Neural cell (in vitro differentiated cells): ENCODE data around the gene SP3. TPM values are rescaled to one million over a fixed set of nuclear protein-coding genes. Genes with fewer than 3 reads are reported as not detected.

ENCODE experiments used
- H2AFZ ChIP-seq: fragments of 200-600, 300-800 bp; sonication (generic), shearing (Covaris generic); 2 replicates; pipeline ENCODE4 v1.6.0; 2014; ENCODE audit warnings: low read depth, mild to moderate bottlenecking, antibody characterized with exemption, low read length, moderate library complexity
- H3F3A ChIP-seq: fragments of 200-600 bp; shearing (Covaris generic); 2 replicates; pipeline ENCODE4 v1.6.1; 2016; ENCODE audit warnings: mild to moderate bottlenecking, moderate library complexity, mixed read lengths, antibody characterized with exemption, low read length; ENCODE audit not compliant: insufficient read depth, poor library complexity, severe bottlenecking
- H3K27ac ChIP-seq: fragments of 200-600, 300-800 bp; sonication (generic), shearing (Covaris generic); 2 replicates; pipeline ENCODE4 v1.5.1; 2014; ENCODE audit warnings: mild to moderate bottlenecking, low read length, moderate library complexity
- H3K27me3 ChIP-seq: fragments of 300-800, 200-600 bp; sonication (generic), shearing (Covaris generic); 2 replicates; pipeline ENCODE4 v1.6.0; 2014; ENCODE audit warnings: mild to moderate bottlenecking, low read depth, low read length, moderate library complexity; ENCODE audit not compliant: insufficient read depth
- H3K36me3 ChIP-seq: fragments of 300-800, 200-600 bp; sonication (generic), shearing (Covaris generic); 2 replicates; pipeline ENCODE4 v1.5.1; 2014; ENCODE audit warnings: mild to moderate bottlenecking, antibody characterized with exemption, low read length, moderate library complexity; ENCODE audit not compliant: insufficient read depth
- H3K4me2 ChIP-seq: fragments of 300-800, 200-600 bp; sonication (generic), shearing (Covaris generic); 2 replicates; pipeline ENCODE4 v1.6.0; 2014; ENCODE audit warnings: mild to moderate bottlenecking, low read length
- H3K4me3 ChIP-seq: fragments of 300-800, 200-600 bp; sonication (generic), shearing (Covaris generic); 2 replicates; pipeline ENCODE4 v1.5.1; 2014; ENCODE audit warnings: mild to moderate bottlenecking, low read length, moderate library complexity
- H3K79me2 ChIP-seq: fragments of 200-600 bp; shearing (Covaris generic); replicated peaks from 2 replicates; pipeline ENCODE4 v1.6.0; 2014; ENCODE audit warnings: mild to moderate bottlenecking, low read length, moderate library complexity; ENCODE audit not compliant: insufficient read depth
- H3K9ac ChIP-seq: fragments of 300-800, 200-600 bp; sonication (generic), shearing (Covaris generic); 2 replicates; pipeline ENCODE4 v1.6.1; 2016; ENCODE audit warnings: mild to moderate bottlenecking, low read length, mixed read lengths
- H3K9me2 ChIP-seq: fragments of 200-600 bp; shearing (Covaris generic); 2 replicates; pipeline ENCODE4 v1.6.1; 2016; ENCODE audit warnings: mild to moderate bottlenecking, low read length, mixed read lengths; ENCODE audit not compliant: insufficient read depth
- H3K9me3 ChIP-seq: fragments of 200-600, 300-800 bp; sonication (generic), shearing (Covaris generic); 2 replicates; pipeline ENCODE4 v1.6.1; 2016; ENCODE audit warnings: mild to moderate bottlenecking, mixed run types, low read length, moderate library complexity, mixed read lengths
- H4K20me1 ChIP-seq: fragments of 200-600 bp; shearing (Covaris generic); 2 replicates; pipeline ENCODE4 v1.6.1; 2016; ENCODE audit warnings: mild to moderate bottlenecking, mixed run types; ENCODE audit not compliant: insufficient read depth
- CTCF ChIP-seq: fragments of 450-650 bp; IDR thresholded peaks from 2 replicates; pipeline ENCODE4 v1.5.1; 2014; ENCODE audit warnings: antibody characterized with exemption, mild to moderate bottlenecking, moderate library complexity; ENCODE audit not compliant: poor library complexity, severe bottlenecking
- EP300 ChIP-seq: fragments of 450-650 bp; conservative IDR thresholded peaks from 2 replicates; pipeline ENCODE4 v1.6.1; 2014; ENCODE audit warnings: antibody characterized with exemption, mild to moderate bottlenecking, moderate library complexity; ENCODE audit not compliant: poor library complexity, severe bottlenecking
- EZH2 ChIP-seq: fragments of 200-600, 300-800 bp; shearing (Covaris generic), sonication (generic); IDR thresholded peaks from 2 replicates; pipeline ENCODE4 v1.6.1; 2014; ENCODE audit warnings: antibody characterized with exemption, low read length, borderline replicate concordance, mild to moderate bottlenecking; ENCODE audit not compliant: insufficient read depth, poor library complexity, severe bottlenecking
- MXI1 ChIP-seq: fragments of 450-650 bp; conservative IDR thresholded peaks from 2 replicates; pipeline ENCODE4 v1.6.1; 2014; ENCODE audit warnings: antibody characterized with exemption, mild to moderate bottlenecking; ENCODE audit not compliant: poor library complexity, severe bottlenecking
- POLR2AphosphoS5 ChIP-seq: IDR thresholded peaks from 2 replicates; pipeline ENCODE4 v1.6.1; 2012
- RAD21 ChIP-seq: fragments of 450-650 bp; conservative IDR thresholded peaks from 2 replicates; pipeline ENCODE4 v1.6.1; 2014; ENCODE audit warnings: antibody characterized with exemption, mild to moderate bottlenecking, moderate library complexity
- REST ChIP-seq: IDR thresholded peaks from 2 replicates; pipeline ENCODE4 v1.6.1; 2012; ENCODE audit warnings: borderline replicate concordance
- SMC3 ChIP-seq: fragments of 450-650 bp; conservative IDR thresholded peaks from 2 replicates; pipeline ENCODE4 v1.6.1; 2014; ENCODE audit warnings: antibody characterized with exemption, mild to moderate bottlenecking, moderate library complexity; ENCODE audit not compliant: poor library complexity
- TAF1 ChIP-seq: IDR thresholded peaks from 2 replicates; pipeline ENCODE4 v1.6.1; 2012; ENCODE audit warnings: low read depth
- polyA plus RNA-seq: library from polyadenylated mRNA; depleted of rRNA; stranded (reverse); fragments of >200 nt; gene quantifications from 2 replicates; pipeline ENCODE4 v1.2.3, GENCODE V29; 2014

Gene SP3
- polyA plus RNA-seq, 1 donor from 2014 or later = 57.8 TPM

- Histone ChIP-seq H3K9me2 (no peaks in the 10 kb centered on the region), H2AFZ (no peak overlapping the region), H3K9me3 (no peaks in the 10 kb centered on the region), H3K9ac (no peak overlapping the region), H3K36me3 (no peaks in the 10 kb centered on the region), H3K27ac (no peak overlapping the region), H3K27me3 (no peaks in the 10 kb centered on the region), H3K4me2 (no peak overlapping the region), H3K79me2 (peaks cover 29% of the 10 kb centered on the region), H3K4me3 (no peak overlapping the region), H3F3A (no peaks in the 10 kb centered on the region), H4K20me1 (no peaks in the 10 kb centered on the region)
- no peak for TF ChIP-seq POLR2AphosphoS5
- no peak for TF ChIP-seq EZH2
- no peak for TF ChIP-seq EP300
- TF ChIP-seq RAD21 = no peak
- TF ChIP-seq SMC3 = no peak
- TF ChIP-seq REST = no peak
- no peak for TF ChIP-seq TAF1
- no peak for TF ChIP-seq MXI1
- no peak for TF ChIP-seq CTCF
These were observed 50.9 kb downstream of the SP3 start for GRCh38 chr2:173914055-173914927.

GRCh38 chr2:173909846-173910245, 55.3 kb downstream of the SP3 start:
- H3F3A ChIP-seq = no peaks in the 10 kb centered on the region
- no peak overlapping the region for H3K4me3 ChIP-seq
- peaks cover 4% of the 10 kb centered on the region for H3K79me2 ChIP-seq
- no peaks in the 10 kb centered on the region for H3K27me3 ChIP-seq
- TF ChIP-seq EP300 (no peak), CTCF (no peak), SMC3 (no peak), TAF1 (no peak), REST (no peak), POLR2AphosphoS5 (no peak), EZH2 (no peak), MXI1 (no peak), RAD21 (no peak)
- no peaks in the 10 kb centered on the region for H3K9me3 ChIP-seq
- H3K36me3 ChIP-seq = peaks cover 5% of the 10 kb centered on the region
- no peak overlapping the region for H3K9ac ChIP-seq
- H3K9me2 ChIP-seq = no peaks in the 10 kb centered on the region
- H4K20me1 ChIP-seq = no peaks in the 10 kb centered on the region
- H3K4me2 ChIP-seq = no peak overlapping the region
- no peak overlapping the region for H2AFZ ChIP-seq
- no peak overlapping the region for H3K27ac ChIP-seq
